Psoas muscle (tissue), 8 donors: ENCODE data around the gene ADGRG7. TPM values are rescaled to one million over a fixed set of nuclear protein-coding genes. Genes with fewer than 3 reads are reported as not detected.

Source experiments
- ATAC-seq, 4 donors: fragments of 200-7000 bp; cut with Tn5 transposase; one replicate each; pipeline ENCODE4 v1.9.1; 2020; ENCODE audit warnings: moderate library complexity in 3 of 4, mild to moderate bottlenecking in 2 of 4
- DNase-seq, 2 donors: peaks; one replicate each; pipeline ENCODE4 v3.0.0-alpha.2; 2020
- H3K27ac ChIP-seq: fragments of 200-600 bp; one replicate; pipeline ENCODE4 v1.8.0; 2022
- H3K27me3 ChIP-seq, 3 donors: fragments of 200-600 bp in 1 of 3; one replicate each; pipeline versions ENCODE4 v1.6.1 to v1.8.0; 2013 to 2022; ENCODE audit warnings: low read length in 2 of 3, mild to moderate bottlenecking in 2 of 3, moderate library complexity in 1 of 3; ENCODE audit not compliant: insufficient read depth in 3 of 3
- H3K36me3 ChIP-seq, 2 donors: fragments of 200-600 bp in 1 of 2; one replicate each; pipeline versions ENCODE4 v1.6.1 to v1.8.0; 2013 to 2022; ENCODE audit warnings: low read depth in 1 of 2, mild to moderate bottlenecking in 1 of 2, moderate library complexity in 1 of 2; ENCODE audit not compliant: insufficient read depth in 1 of 2
- H3K4me1 ChIP-seq: fragments of 200-600 bp; one replicate; pipeline ENCODE4 v1.8.0; 2022
- H3K4me3 ChIP-seq: fragments of 200-600 bp; one replicate; pipeline ENCODE4 v1.8.0; 2022; ENCODE audit warnings: mild to moderate bottlenecking
- H3K9me3 ChIP-seq: fragments of 200-600 bp; one replicate; pipeline ENCODE4 v1.8.0; 2022
- CTCF ChIP-seq: fragments of 200-600 bp; IDR thresholded peaks from one replicate; pipeline ENCODE4 v1.8.0; 2022; ENCODE audit warnings: antibody characterized with exemption
- WGBS, 3 donors: extraction: QIAGEN DNeasy Blood & Tissue Kit; methylation state at CpG; one replicate each; pipeline versions ENCODE4 v1.1.6 to v1.1.7; 2013; 5-methylcytosine and 5-hydroxymethylcytosine counted together
- intact Hi-C, 2 donors: fragments of 100-400 bp; cut with DNase I; formaldehyde crosslinking; loops; one replicate each; pipeline versions ENCODE4 v1.11.0 to v1.14.2; 2022
- polyA plus RNA-seq, 3 donors: library from polyadenylated mRNA; stranded (reverse); fragments of 200-250 nt; gene quantifications; one replicate each; pipeline ENCODE4 v1.2.3, GENCODE V29; 2013
- total RNA-seq, 4 donors: library from RNA; stranded (reverse); fragmentation: NEBNext Ultra II Directional in 2 of 4; extraction: Animal tissue kit (Norgen Biotek cat#: 25700) in 2 of 4; gene quantifications; one replicate each; pipeline versions ENCODE4 v1.2.1 to v1.2.4, GENCODE V29; 2021 to 2023
- donor health status: healthy with polysubstance abuse.
- donor health status: DM: no; HTN: no; CAD: no; lungs with moderate emphysema.
- donor health status: Bipolar disorder and iron deficiency.
- donor health status: healthy.
- donor health status: DM: yes; HTN: yes; CAD: no.
- donor health status: DM: no; HTN: no; CAD: no.
- donor health status: DM: no; HTN: no; CAD: no.
- donor health status: DM: yes; HTN: yes; CAD: no.

Gene ADGRG7
- total and polyA plus RNA-seq, 7 donors = 0.04 to 0.22 TPM; not detected in 5

- no peaks in the 10 kb centered on the region for H3K27me3 ChIP-seq
- H3K36me3 ChIP-seq = no peaks in the 10 kb centered on the region
- no peaks in the 10 kb centered on the region for H3K9me3 ChIP-seq
- TF ChIP-seq CTCF = no peak
- intact Hi-C loops = no loop called here
- H3K27ac ChIP-seq = no peak overlapping the region
- no peaks in the 10 kb centered on the region for H3K4me1 ChIP-seq
- WGBS, 3 donors = 57 to 70% (median 62%) methylated on average over 3 of the region's 3 CpGs
- DNase-seq (no peak), ATAC-seq (no peak)
- no peak overlapping the region for H3K4me3 ChIP-seq
These were observed 20.2 kb downstream of the ADGRG7 start for GRCh38 chr3:100629421-100630127.

DNA sequence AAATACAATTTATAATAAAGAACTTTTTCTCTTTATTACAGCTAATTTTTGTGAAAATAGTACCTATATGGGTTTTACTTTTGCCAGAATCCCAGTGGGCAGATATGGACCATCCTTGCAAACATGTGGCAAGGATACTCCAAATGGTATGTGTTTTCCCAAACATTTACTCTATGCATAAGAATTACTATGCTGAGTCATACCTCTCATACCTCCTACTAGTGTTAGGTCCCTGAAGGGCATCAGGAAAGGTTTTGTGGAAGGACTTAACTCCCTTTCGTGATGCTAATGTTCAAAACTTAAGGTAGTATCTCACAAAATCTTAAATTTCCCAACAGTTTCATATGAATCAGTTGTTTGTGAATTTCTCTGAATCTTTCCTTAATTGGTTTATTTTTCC, 21.3 kb downstream of the ADGRG7 start:
- Histone ChIP-seq H3K36me3 (no peaks in the 10 kb centered on the region), H3K27ac (no peak overlapping the region), H3K9me3 (no peaks in the 10 kb centered on the region), H3K27me3 (no peaks in the 10 kb centered on the region), H3K4me1 (no peaks in the 10 kb centered on the region), H3K4me3 (no peak overlapping the region)
- 82 to 90% (median 88%) methylated on average over 1 of the region's 1 CpG for WGBS, 3 donors
- ATAC-seq (no peak), DNase-seq (no peak)
- TF ChIP-seq CTCF = no peak
- intact Hi-C loops = no loop called here

GRCh38 chr3:100631236-100631635, 21.8 kb downstream of the ADGRG7 start:
- no peak for TF ChIP-seq CTCF
- WGBS, 3 donors = 85 to 89% (median 88%) methylated on average over 1 of the region's 1 CpG
- Histone ChIP-seq H3K36me3 (no peaks in the 10 kb centered on the region), H3K27ac (no peak overlapping the region), H3K27me3 (no peaks in the 10 kb centered on the region), H3K4me3 (no peak overlapping the region), H3K4me1 (no peaks in the 10 kb centered on the region), H3K9me3 (no peaks in the 10 kb centered on the region)
- DNase-seq (no peak), ATAC-seq (no peak)
- intact Hi-C loops = no loop called here

- TF ChIP-seq CTCF = no peak
- ATAC-seq = no peak
- no peaks in the 10 kb centered on the region for H3K4me1 ChIP-seq
- intact Hi-C loops = no loop called here
- 66 to 78% (median 75%) methylated on average over 5 of the region's 5 CpGs for WGBS, 3 donors
- H3K9me3 ChIP-seq = no peaks in the 10 kb centered on the region
- DNase-seq = no peak
- H3K27ac ChIP-seq = no peak overlapping the region
- no peak overlapping the region for H3K4me3 ChIP-seq
- H3K36me3 ChIP-seq = no peaks in the 10 kb centered on the region
- no peaks in the 10 kb centered on the region for H3K27me3 ChIP-seq
These were observed 25.3 kb downstream of the ADGRG7 start for GRCh38 chr3:100634493-100635272.
